Ishikawa (cell line): ENCODE results near the gene TPO.

Experiments used
- CEBPB ChIP-seq: IDR thresholded peaks from 2 replicates; pipeline ENCODE4 v1.6.1; 2012
- CREB1 ChIP-seq: IDR thresholded peaks from 2 replicates; pipeline ENCODE4 v1.6.1; 2012; ENCODE audit warnings: low read depth
- EGR1 ChIP-seq: IDR thresholded peaks from 2 replicates; pipeline ENCODE4 v1.6.1; 2012
- EP300 ChIP-seq: IDR thresholded peaks from 2 replicates; pipeline ENCODE4 v1.6.1; 2012; ENCODE audit warnings: borderline replicate concordance
- FOXM1 ChIP-seq: IDR thresholded peaks from 2 replicates; pipeline ENCODE4 v1.6.1; 2012; ENCODE audit warnings: low read depth, borderline replicate concordance
- MAX ChIP-seq: IDR thresholded peaks from 2 replicates; pipeline ENCODE4 v1.6.1; 2012
- NFIC ChIP-seq: IDR thresholded peaks from 2 replicates; pipeline ENCODE4 v1.6.1; 2012
- RAD21 ChIP-seq: IDR thresholded peaks from 2 replicates; pipeline ENCODE4 v1.6.1; 2012; ENCODE audit warnings: low read depth
- TAF1 ChIP-seq: IDR thresholded peaks from 2 replicates; pipeline ENCODE4 v1.6.1; 2012; ENCODE audit warnings: low read depth, mild to moderate bottlenecking
- TCF12 ChIP-seq: IDR thresholded peaks from 2 replicates; pipeline ENCODE4 v1.6.1; 2012; ENCODE audit warnings: low read depth
- TEAD4 ChIP-seq: IDR thresholded peaks from 2 replicates; pipeline ENCODE4 v1.6.1; 2012
- USF1 ChIP-seq: IDR thresholded peaks from 2 replicates; pipeline ENCODE4 v1.6.1; 2012
- YY1 ChIP-seq: IDR thresholded peaks from 2 replicates; pipeline ENCODE4 v1.6.1; 2012; ENCODE audit warnings: low read depth
- ZBTB7A ChIP-seq: IDR thresholded peaks from 2 replicates; pipeline ENCODE4 v1.6.1; 2012; ENCODE audit warnings: low read depth
- TF ChIP-seq, protein P1 (sequence below): IDR thresholded peaks from 2 replicates; pipeline ENCODE4 v1.6.1; 2012; ENCODE audit warnings: low read depth, mild to moderate bottlenecking

TPO gene

DNA sequence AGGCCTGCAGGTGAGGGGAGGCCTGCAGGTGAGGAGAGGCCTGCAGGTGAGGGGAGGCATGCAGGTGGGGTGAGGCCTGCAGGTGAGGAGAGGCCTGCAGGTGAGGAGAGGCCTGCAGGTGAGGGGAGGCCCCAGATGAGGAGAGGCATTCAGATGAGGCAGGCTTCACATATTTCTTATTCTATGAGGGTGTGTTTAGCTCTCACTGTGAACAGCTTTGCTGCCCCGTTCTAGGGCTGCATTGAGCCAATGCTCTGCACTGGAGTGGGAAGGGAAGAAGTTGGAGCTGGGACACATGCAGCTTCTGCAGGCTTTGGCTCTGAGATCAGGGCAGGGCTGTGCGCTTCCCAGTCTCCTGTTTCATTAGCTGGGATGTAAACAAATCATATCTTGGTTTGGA is 19.5 kb downstream of the TPO start:
- TF ChIP-seq, protein P1, sequence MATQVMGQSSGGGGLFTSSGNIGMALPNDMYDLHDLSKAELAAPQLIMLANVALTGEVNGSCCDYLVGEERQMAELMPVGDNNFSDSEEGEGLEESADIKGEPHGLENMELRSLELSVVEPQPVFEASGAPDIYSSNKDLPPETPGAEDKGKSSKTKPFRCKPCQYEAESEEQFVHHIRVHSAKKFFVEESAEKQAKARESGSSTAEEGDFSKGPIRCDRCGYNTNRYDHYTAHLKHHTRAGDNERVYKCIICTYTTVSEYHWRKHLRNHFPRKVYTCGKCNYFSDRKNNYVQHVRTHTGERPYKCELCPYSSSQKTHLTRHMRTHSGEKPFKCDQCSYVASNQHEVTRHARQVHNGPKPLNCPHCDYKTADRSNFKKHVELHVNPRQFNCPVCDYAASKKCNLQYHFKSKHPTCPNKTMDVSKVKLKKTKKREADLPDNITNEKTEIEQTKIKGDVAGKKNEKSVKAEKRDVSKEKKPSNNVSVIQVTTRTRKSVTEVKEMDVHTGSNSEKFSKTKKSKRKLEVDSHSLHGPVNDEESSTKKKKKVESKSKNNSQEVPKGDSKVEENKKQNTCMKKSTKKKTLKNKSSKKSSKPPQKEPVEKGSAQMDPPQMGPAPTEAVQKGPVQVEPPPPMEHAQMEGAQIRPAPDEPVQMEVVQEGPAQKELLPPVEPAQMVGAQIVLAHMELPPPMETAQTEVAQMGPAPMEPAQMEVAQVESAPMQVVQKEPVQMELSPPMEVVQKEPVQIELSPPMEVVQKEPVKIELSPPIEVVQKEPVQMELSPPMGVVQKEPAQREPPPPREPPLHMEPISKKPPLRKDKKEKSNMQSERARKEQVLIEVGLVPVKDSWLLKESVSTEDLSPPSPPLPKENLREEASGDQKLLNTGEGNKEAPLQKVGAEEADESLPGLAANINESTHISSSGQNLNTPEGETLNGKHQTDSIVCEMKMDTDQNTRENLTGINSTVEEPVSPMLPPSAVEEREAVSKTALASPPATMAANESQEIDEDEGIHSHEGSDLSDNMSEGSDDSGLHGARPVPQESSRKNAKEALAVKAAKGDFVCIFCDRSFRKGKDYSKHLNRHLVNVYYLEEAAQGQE, result no peak
- no peak for TF ChIP-seq NFIC
- TF ChIP-seq MAX, result no peak
- no peak for TF ChIP-seq TEAD4
- no peak for TF ChIP-seq CREB1
- no peak for TF ChIP-seq EGR1
- no peak for TF ChIP-seq FOXM1
- no peak for TF ChIP-seq TCF12
- TF ChIP-seq RAD21, result no peak
- no peak for TF ChIP-seq EP300
- TF ChIP-seq ZBTB7A, result no peak
- no peak for TF ChIP-seq TAF1
- no peak for TF ChIP-seq USF1
- TF ChIP-seq YY1, result no peak
- no peak for TF ChIP-seq CEBPB

DNA sequence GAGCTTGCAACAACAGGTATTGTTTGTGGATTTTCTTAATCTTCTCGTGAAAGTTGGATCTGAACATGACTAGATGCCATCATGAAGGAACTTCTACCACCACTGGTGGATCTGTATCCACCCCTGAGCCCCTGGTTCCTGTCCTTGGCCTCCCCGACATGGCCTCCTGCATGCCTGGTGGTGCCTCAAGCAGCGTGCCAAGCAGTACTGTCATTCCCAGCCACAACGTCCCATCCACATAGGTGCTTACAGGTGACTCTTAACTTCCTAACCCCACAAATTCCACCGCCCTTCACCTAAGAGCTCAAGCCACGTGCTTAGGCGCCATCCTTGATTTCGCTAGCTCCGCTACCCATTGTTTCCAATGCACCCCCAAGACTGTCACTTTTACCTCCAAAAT is 23.1 kb downstream of the TPO start:
- TF ChIP-seq CREB1, result no peak
- TF ChIP-seq, protein P1, result no peak
- no peak for TF ChIP-seq EP300
- no peak for TF ChIP-seq YY1
- no peak for TF ChIP-seq NFIC
- TF ChIP-seq CEBPB, result no peak
- TF ChIP-seq TEAD4, result no peak
- TF ChIP-seq EGR1, result no peak
- TF ChIP-seq FOXM1, result no peak
- no peak for TF ChIP-seq ZBTB7A
- TF ChIP-seq TCF12, result no peak
- no peak for TF ChIP-seq TAF1
- TF ChIP-seq RAD21, result no peak
- TF ChIP-seq MAX, result no peak
- no peak for TF ChIP-seq USF1

DNA sequence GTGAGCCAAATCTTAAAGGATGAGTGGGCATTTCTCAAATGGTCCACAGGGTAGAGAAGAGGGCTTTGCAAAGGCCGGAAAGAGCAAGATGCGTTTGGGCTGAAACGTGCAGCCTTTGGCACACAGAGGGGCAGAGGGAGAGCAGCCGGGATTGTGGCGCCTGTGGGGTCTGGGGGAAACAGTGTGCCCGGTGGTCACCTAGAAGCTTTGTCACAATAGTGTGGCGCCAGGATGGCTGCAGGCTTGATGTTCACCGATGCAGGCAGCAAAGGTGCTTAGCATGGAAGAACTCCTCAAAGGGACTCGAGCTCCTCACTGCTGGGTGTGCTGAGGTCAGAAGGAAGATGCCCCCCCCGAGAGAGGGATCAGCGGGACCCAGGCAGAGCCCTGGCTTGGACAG is 23.8 kb downstream of the TPO start:
- no peak for TF ChIP-seq ZBTB7A
- TF ChIP-seq CEBPB, result no peak
- TF ChIP-seq TEAD4, result no peak
- no peak for TF ChIP-seq NFIC
- TF ChIP-seq EGR1, result no peak
- TF ChIP-seq USF1, result no peak
- TF ChIP-seq, protein P1, result no peak
- no peak for TF ChIP-seq FOXM1
- TF ChIP-seq TAF1, result no peak
- no peak for TF ChIP-seq TCF12
- TF ChIP-seq EP300, result no peak
- no peak for TF ChIP-seq RAD21
- no peak for TF ChIP-seq MAX
- TF ChIP-seq YY1, result no peak
- no peak for TF ChIP-seq CREB1

GRCh38 chr2:1437537-1437936 is 24.3 kb downstream of the TPO start:
- TF ChIP-seq, protein P1, result no peak
